Left cardiac atrium (tissue), 4 donors: ENCODE data around the gene ZNF423. TPM values are rescaled to one million over a fixed set of nuclear protein-coding genes. Genes with fewer than 3 reads are reported as not detected.

ENCODE experiments used
- ATAC-seq, 2 donors: fragments of 200-7000 bp; cut with Tn5 transposase; one replicate each; pipeline ENCODE4 v1.9.1; 2020; ENCODE audit warnings: mild to moderate bottlenecking in 2 of 2, moderate library complexity in 2 of 2
- DNase-seq: peaks from one replicate; pipeline ENCODE4 v3.0.0-alpha.2; 2020
- intact Hi-C, 2 donors: fragments of 100-400 bp; cut with DNase I; formaldehyde crosslinking; loops; one replicate each; pipeline versions ENCODE4 v1.14.1 to v1.15.1; 2022 to 2023
- total RNA-seq, 2 donors: library from RNA; stranded (reverse); fragmentation: NEBNext Ultra II Directional; extraction: Animal tissue kit (Norgen Biotek cat#: 25700); gene quantifications; one replicate each; pipeline ENCODE4 v1.2.1, GENCODE V29; 2021
- donor health status: DM: no; HTN: yes; CAD: no.
- donor health status: DM: no; HTN: yes; CAD: no; lungs with severe emphysema.
- donor health status: DM: yes; HTN: yes; CAD: no.
- donor health status: Dilated cardiomyopathy.

The ZNF423 gene
- total RNA-seq, 2 donors from 2014 or later: 11.1 to 13.8 TPM

- DNase-seq: no peak
- intact Hi-C loops: no loop called here
- no peak for ATAC-seq
Measured at GRCh38 chr16:49810831-49811230, 45.1 kb downstream of the ZNF423 start.

GRCh38 chr16:49809561-49809960, 46.4 kb downstream of the ZNF423 start:
- DNase-seq (no peak), ATAC-seq (no peak)
- intact Hi-C loops: no loop called here

GRCh38 chr16:49809062-49809461, 46.9 kb downstream of the ZNF423 start:
- no peak for DNase-seq
- intact Hi-C loops: no loop called here
- ATAC-seq: no peak

- no peak for ATAC-seq
- no peak for DNase-seq
- intact Hi-C loops: no loop called here
Measured at GRCh38 chr16:49806446-49806845, 49.5 kb downstream of the ZNF423 start.

- DNase-seq: no peak
- intact Hi-C loops: no loop called here
- ATAC-seq: no peak
Measured at GRCh38 chr16:49801290-49801689, 54.6 kb downstream of the ZNF423 start.

GRCh38 chr16:49800876-49801275, 55.0 kb downstream of the ZNF423 start:
- no peak for DNase-seq
- ATAC-seq: no peak
- intact Hi-C loops: no loop called here

- ATAC-seq: no peak
- no peak for DNase-seq
- intact Hi-C loops: no loop called here
Measured at GRCh38 chr16:49800441-49800840, 55.5 kb downstream of the ZNF423 start.

- no peak for ATAC-seq
- intact Hi-C loops: no loop called here
- no peak for DNase-seq
Measured at GRCh38 chr16:49799172-49799571, 56.7 kb downstream of the ZNF423 start.

- ATAC-seq: no peak
- intact Hi-C loops: no loop called here
- DNase-seq: no peak
Measured at GRCh38 chr16:49795513-49795912, 60.4 kb downstream of the ZNF423 start.

- intact Hi-C loops: no loop called here
- DNase-seq (no peak), ATAC-seq (no peak)
Measured at GRCh38 chr16:49793244-49793643, 62.7 kb downstream of the ZNF423 start.

GRCh38 chr16:49789616-49790015, 66.3 kb downstream of the ZNF423 start:
- no peak for ATAC-seq
- intact Hi-C loops: no loop called here
- no peak for DNase-seq

GRCh38 chr16:49788986-49789385, 66.9 kb downstream of the ZNF423 start:
- intact Hi-C loops: no loop called here
- ATAC-seq: peak in 1 of 2 donors; percentile 46
- DNase-seq: no peak

- ATAC-seq (peak; percentile 63 to 80), DNase-seq (peak; percentile 56)
- intact Hi-C loops: no loop called here
Measured at GRCh38 chr16:49788572-49788971, 67.3 kb downstream of the ZNF423 start.

- ATAC-seq (peak; percentile 13 to 31), DNase-seq (no peak)
- intact Hi-C loops: no loop called here
Measured at GRCh38 chr16:49786926-49787557, 68.9 kb downstream of the ZNF423 start.

- ATAC-seq: no peak
- no peak for DNase-seq
- intact Hi-C loops: no loop called here
Measured at GRCh38 chr16:49785970-49786369, 69.9 kb downstream of the ZNF423 start.

- DNase-seq (no peak), ATAC-seq (peak; percentile 32 to 56)
- intact Hi-C loops: no loop called here
Measured at GRCh38 chr16:49782405-49782804, 73.5 kb downstream of the ZNF423 start.

GRCh38 chr16:49781401-49781800, 74.5 kb downstream of the ZNF423 start:
- ATAC-seq (peak in 1 of 2 donors; percentile 80), DNase-seq (no peak)
- intact Hi-C loops: no loop called here

- ATAC-seq (no peak), DNase-seq (no peak)
- intact Hi-C loops: no loop called here
Measured at GRCh38 chr16:49780433-49780832, 75.5 kb downstream of the ZNF423 start.

- intact Hi-C loops: no loop called here
- ATAC-seq (no peak), DNase-seq (no peak)
Measured at GRCh38 chr16:49779979-49780378, 75.9 kb downstream of the ZNF423 start.

- intact Hi-C loops: no loop called here
- no peak for DNase-seq
- no peak for ATAC-seq
Measured at GRCh38 chr16:49778202-49778930, 77.5 kb downstream of the ZNF423 start.

- no peak for ATAC-seq
- no peak for DNase-seq
- intact Hi-C loops: no loop called here
Measured at GRCh38 chr16:49776734-49777133, 79.2 kb downstream of the ZNF423 start.
